Uterus (tissue), 2 donors: ENCODE results near the gene KRTCAP3.

ENCODE experiments used
- CTCF ChIP-seq, 4 experiments: fragments of 200-600 bp in 2 of 4; fragments of 450-650 bp in 2 of 4; sonication (generic) in 2 of 4; IDR thresholded peaks; one replicate each; pipeline ENCODE4 v1.5.1; 2016 to 2019; ENCODE audit warnings: antibody characterized with exemption in 4 of 4, mild to moderate bottlenecking in 2 of 4, moderate library complexity in 1 of 4
- POLR2A ChIP-seq, 2 donors: fragments of 450-650 bp; IDR thresholded peaks; one replicate each; pipeline ENCODE4 v1.6.1; 2016; ENCODE audit warnings: antibody characterized with exemption in 2 of 2, mild to moderate bottlenecking in 1 of 2, moderate library complexity in 1 of 2

- TF ChIP-seq POLR2A (IDR thresholded peaks at IDR 0.05) (no peak), CTCF (IDR thresholded peaks at IDR 0.05) (no peak)
These were observed 26.0 kb upstream of the KRTCAP3 start for GRCh38 chr2:27416151-27416550.
